ENCODE data around the gene UCKL1. TPM values are rescaled to one million over a fixed set of nuclear protein-coding genes. Genes with fewer than 3 reads are reported as not detected.

Gene UCKL1
- total and polyA plus RNA-seq, 3 donors from 2014 or later = 35.0 to 78.0 (median 72.6) TPM

DNA sequence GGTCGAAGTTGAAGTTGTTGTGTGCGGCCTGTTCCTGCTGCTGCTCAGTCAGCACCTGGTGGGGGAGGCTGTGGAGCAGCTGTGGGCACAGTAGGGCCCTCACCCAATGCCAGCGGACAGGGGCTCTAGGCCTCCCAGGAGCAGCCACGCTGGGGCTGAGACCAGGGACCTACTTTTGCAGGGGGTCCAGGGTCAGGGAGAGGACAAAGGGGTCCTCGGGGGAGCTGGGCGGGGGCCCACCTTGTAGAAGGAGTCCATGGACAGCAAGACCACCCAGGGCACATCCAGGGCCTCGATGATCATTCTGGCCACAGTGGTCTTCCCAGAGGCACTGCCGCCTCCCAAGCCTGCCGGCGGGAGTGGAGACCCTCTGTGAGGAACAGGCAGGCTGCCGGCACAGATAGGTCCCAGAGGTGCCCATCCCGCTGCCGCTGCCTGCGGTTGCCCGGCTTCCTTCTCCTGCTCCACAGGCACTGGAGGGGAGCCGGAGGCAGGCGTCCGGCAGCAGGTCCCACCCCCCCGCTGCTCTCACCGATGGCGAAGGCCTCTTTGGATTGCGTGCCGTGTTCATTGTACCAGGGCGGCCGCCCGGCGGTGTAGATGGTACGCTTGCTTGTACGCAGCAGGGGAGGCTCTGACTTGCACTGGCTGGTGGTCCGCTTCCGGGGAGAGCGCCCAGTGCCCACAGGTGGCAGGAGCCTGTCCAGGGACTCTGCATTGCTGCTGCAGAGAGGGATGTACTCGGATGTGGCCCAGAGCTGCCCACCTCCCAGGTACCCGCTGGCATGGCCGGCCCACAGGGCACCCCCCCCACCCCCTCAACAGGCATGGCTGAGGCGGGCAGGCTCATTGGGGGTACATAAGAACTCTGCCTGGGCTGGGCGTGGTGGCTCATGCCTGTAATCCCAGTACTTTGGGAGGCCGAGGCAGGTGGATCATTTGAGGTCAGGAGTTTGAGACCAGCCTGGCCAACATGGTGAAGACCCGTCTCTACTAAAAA lies 10.0 kb downstream of the UCKL1 start:
- DNase-seq = no peak
- Histone ChIP-seq H3K27me3 (no peaks in the 10 kb centered on the region), H3K9me3 (no peaks in the 10 kb centered on the region), H3K36me3 (ENCODE audit: low read depth, missing control alignments) (no peaks in the 10 kb centered on the region), H3K27ac (no peak overlapping the region), H3K4me3 (no peak overlapping the region), H3K4me1 (peaks cover 45% of the 10 kb centered on the region)
- intact Hi-C loops (cut with DNase I; ENCODE audit: low total_unique reads) = no loop called here
- TF ChIP-seq, protein P1, sequence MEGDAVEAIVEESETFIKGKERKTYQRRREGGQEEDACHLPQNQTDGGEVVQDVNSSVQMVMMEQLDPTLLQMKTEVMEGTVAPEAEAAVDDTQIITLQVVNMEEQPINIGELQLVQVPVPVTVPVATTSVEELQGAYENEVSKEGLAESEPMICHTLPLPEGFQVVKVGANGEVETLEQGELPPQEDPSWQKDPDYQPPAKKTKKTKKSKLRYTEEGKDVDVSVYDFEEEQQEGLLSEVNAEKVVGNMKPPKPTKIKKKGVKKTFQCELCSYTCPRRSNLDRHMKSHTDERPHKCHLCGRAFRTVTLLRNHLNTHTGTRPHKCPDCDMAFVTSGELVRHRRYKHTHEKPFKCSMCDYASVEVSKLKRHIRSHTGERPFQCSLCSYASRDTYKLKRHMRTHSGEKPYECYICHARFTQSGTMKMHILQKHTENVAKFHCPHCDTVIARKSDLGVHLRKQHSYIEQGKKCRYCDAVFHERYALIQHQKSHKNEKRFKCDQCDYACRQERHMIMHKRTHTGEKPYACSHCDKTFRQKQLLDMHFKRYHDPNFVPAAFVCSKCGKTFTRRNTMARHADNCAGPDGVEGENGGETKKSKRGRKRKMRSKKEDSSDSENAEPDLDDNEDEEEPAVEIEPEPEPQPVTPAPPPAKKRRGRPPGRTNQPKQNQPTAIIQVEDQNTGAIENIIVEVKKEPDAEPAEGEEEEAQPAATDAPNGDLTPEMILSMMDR (IDR thresholded peaks at IDR 0.05) = no peak
- TF ChIP-seq POLR2A (IDR thresholded peaks at IDR 0.05) = no peak
- WGBS, 2 donors = 90 to 91% methylated on average over 4 to 39 of the region's 39 CpGs

DNA sequence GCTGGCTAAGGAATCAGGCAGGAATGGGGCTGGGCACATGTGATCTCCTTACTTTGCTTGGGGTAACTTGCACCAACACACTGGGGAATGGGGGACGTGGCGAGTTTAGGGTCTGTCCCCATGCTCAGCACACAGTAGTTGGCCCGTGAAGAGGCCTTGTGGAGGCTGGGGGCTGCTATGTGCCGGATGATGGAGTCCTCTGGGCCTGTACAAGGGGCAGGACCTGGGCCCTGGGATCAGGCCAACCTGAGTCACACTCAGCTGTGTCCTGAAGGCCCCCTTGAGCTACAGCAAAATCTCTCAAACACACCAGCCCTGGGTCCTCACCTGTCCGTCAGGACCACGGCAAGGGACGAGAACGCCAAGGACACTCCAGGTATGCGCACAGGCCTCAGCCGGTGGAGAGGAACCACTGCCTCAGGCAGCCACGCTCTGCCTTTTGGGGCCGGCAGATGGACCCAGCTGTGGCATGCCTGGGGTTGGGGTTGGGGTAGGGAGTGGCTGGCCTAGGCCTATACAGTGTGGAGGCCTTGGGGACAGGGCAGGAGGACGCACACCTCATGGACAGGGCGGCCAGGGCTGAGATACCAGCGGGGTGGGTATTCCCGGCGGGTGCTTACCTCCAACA lies 11.1 kb downstream of the UCKL1 start:
- Histone ChIP-seq H3K4me1 (peaks cover 34% of the 10 kb centered on the region), H3K27ac (no peak overlapping the region), H3K27me3 (no peaks in the 10 kb centered on the region), H3K4me3 (no peak overlapping the region), H3K36me3 (ENCODE audit: low read depth, missing control alignments) (no peaks in the 10 kb centered on the region), H3K9me3 (no peaks in the 10 kb centered on the region)
- TF ChIP-seq, protein P1 (IDR thresholded peaks at IDR 0.05) = no peak
- TF ChIP-seq POLR2A (IDR thresholded peaks at IDR 0.05) = no peak
- 83% methylated on average over 7 to 16 of the region's 17 CpGs for WGBS, 2 donors
- DNase-seq = no peak
- intact Hi-C loops (cut with DNase I; ENCODE audit: low total_unique reads) = no loop called here

DNA sequence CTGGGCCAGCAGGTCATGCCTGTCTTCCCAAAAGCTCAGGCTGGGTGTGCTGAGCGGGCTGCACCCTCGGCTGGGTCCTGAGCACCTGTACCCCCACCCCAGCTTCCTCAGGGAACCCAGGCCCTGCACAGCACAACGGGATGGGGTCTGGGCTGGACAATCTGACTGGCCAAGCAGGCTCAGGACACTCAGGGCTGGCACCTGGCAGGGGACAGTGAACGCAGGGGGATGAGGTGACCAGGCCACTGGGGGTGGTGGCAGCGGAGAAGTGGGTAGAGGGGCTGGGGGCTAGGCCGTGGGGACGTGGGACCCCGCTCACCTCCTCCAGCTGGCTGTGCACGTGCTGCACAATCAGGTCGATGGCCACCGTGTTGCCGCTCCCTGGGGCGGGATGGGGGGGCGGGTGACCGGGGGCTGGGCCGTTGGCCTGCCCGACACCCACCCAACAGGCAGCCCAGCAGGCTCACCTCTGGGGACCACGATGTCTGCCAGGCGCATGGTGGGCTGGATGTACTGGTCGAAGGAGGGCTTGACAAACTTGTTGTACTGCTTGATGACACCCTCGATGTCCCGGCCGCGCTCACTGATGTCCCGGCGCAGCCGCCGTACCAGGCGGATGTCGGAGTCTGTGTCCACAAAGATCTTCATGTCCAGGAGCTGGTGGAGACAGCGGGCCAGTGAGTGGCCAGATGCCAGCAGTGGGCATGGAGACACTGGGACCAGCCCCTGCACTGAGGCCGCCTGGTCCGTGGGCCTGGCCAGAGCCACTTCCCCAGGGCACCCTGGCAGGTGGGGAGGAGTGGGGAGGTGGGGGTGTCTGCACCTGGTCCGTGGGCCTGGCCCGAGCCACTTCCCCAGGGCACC lies 11.9 kb downstream of the UCKL1 start:
- H3K4me1 ChIP-seq = peaks cover 26% of the 10 kb centered on the region
- WGBS, 2 donors = 92% methylated on average over 32 to 33 of the region's 35 CpGs
- no peak for DNase-seq
- H3K27ac ChIP-seq = no peak overlapping the region
- TF ChIP-seq, protein P1 (IDR thresholded peaks at IDR 0.05) = no peak
- TF ChIP-seq POLR2A (IDR thresholded peaks at IDR 0.05) = no peak
- H3K27me3 ChIP-seq = no peaks in the 10 kb centered on the region
- H3K36me3 ChIP-seq (ENCODE audit: low read depth, missing control alignments) = no peaks in the 10 kb centered on the region
- no peak overlapping the region for H3K4me3 ChIP-seq
- intact Hi-C loops (cut with DNase I; ENCODE audit: low total_unique reads) = no loop called here
- no peaks in the 10 kb centered on the region for H3K9me3 ChIP-seq

DNA sequence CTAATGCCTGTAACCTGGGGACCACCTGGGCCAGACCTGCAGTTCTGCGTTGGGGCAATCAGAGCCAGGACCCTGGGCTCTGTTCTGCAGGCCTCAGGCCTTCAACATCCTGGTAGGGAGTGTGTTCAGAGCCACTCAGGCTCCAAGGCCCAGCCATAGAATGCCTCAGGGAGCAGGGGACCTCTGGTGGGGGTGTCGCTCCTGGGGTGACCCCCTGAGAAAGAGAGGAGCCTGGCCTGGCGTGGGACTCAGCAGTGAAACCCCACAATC lies 12.5 kb downstream of the UCKL1 start:
- WGBS, 2 donors = 100% methylated on average over 2 of the region's 3 CpGs; no CpG with 5 or more reads in 1 of the 2 donors
- no peak for TF ChIP-seq POLR2A (IDR thresholded peaks at IDR 0.05)
- TF ChIP-seq, protein P1 (IDR thresholded peaks at IDR 0.05) = no peak
- no peak overlapping the region for H3K4me3 ChIP-seq
- H3K9me3 ChIP-seq = no peaks in the 10 kb centered on the region
- H3K4me1 ChIP-seq = peaks cover 20% of the 10 kb centered on the region
- intact Hi-C loops (cut with DNase I; ENCODE audit: low total_unique reads) = no loop called here
- no peak for DNase-seq
- no peaks in the 10 kb centered on the region for H3K36me3 ChIP-seq (ENCODE audit: low read depth, missing control alignments)
- no peaks in the 10 kb centered on the region for H3K27me3 ChIP-seq
- H3K27ac ChIP-seq = no peak overlapping the region
